Adipose tissue (tissue), 3 donors: ENCODE results near the gene TNS1. TPM values are rescaled to one million over a fixed set of nuclear protein-coding genes. Genes with fewer than 3 reads are reported as not detected.

Experiments used
- H3K27ac ChIP-seq: one replicate; pipeline ENCODE4 v1.5.1; 2013; ENCODE audit warnings: low read depth, low read length
- WGBS, 3 donors: extraction: QIAGEN DNeasy Blood & Tissue Kit; methylation state at CpG; one replicate each; pipeline ENCODE4 v1.1.7; 2013; 5-methylcytosine and 5-hydroxymethylcytosine counted together
- polyA plus RNA-seq, 3 donors: library from polyadenylated mRNA; stranded (reverse); fragments of 200-250 nt; gene quantifications; one replicate each; pipeline ENCODE4 v1.2.3, GENCODE V29; 2013
- donor health status: healthy with polysubstance abuse.
- donor health status: Bipolar disorder and iron deficiency.
- donor health status: healthy.

TNS1 gene
- polyA plus RNA-seq, 3 donors: 39.8 to 245 (median 171) TPM

DNA sequence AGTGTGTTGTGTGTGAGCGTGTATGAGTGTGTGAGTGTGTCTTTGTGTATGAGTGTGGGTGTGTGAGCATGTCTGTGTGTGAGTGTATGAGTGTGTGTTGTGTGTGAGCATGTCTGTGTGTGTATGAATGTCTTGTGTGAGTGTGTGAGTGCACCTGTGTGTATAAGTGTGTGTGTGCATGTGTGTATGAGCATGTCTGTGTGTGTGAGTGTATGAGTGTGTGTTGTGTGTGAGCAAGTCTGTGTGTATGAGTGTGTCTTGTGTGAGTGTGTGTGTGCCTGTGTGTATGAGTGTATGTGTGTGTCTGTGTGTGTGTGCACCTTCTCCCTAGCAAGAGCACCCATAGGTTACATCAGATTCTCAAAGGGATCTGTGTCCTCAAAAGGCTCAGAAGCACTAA lies 28.5 kb upstream of the TNS1 start:
- H3K27ac ChIP-seq: no peak overlapping the region
- WGBS, 3 donors: 96 to 100% (median 100%) methylated on average over 1 of the region's 1 CpG

GRCh38 chr2:218030409-218031195 lies 27.8 kb upstream of the TNS1 start:
- 88 to 93% (median 91%) methylated on average over 7 of the region's 7 CpGs for WGBS, 3 donors
- H3K27ac ChIP-seq: no peak overlapping the region

- 71 to 89% (median 72%) methylated on average over 17 of the region's 17 CpGs for WGBS, 3 donors
These were observed 26.9 kb upstream of the TNS1 start for GRCh38 chr2:218029366-218030360.

DNA sequence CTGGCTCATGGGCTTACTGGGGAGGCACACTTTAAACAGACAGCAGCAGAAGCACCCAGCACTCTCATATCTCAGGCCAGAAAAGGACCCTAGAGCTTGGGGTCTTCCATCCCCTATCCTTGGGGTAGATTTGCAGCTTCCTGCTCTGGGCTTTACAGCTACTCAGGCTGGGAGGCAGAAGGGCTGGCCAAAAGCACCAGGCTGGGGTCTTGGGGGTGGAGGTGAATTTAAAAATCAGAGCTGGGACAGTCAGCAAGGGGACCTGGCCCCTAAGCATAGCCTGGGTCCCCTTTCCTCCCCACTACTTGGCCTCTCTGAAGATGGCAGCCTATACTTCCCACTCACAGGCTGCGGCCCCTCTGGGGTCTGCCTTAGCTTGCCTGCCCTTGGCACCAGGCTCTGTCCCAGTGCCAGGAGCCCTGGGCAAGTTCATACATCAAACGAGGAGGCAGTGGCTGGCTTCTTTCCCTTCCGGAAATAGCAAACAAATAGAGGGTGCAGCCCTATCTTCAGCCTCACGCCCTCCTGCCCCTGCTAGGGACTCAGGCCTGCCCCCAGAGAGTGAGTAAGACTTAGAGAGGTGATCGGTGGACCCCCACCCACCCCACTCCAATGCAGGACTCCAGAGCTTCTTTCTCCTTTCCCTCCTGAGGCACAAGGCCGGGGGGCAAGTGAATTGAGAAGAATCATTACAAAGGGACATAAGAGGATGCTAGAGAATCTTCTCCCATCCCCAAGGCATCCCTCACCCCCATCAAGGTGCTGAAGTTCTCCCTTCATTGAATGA lies 26.0 kb upstream of the TNS1 start:
- no peak overlapping the region for H3K27ac ChIP-seq
- 36 to 71% (median 68%) methylated on average over 5 to 6 of the region's 6 CpGs for WGBS, 3 donors

More at GRCh38 chr2:218029366-218030360, 26.9 kb upstream of the TNS1 start:
- H3K27ac ChIP-seq: no peak overlapping the region

- 83 to 96% (median 86%) methylated on average over 2 of the region's 2 CpGs for WGBS, 3 donors
- H3K27ac ChIP-seq: no peak overlapping the region
These were observed 25.3 kb upstream of the TNS1 start for GRCh38 chr2:218028189-218028495.

- H3K27ac ChIP-seq: no peak overlapping the region
- WGBS, 3 donors: 93 to 96% (median 93%) methylated on average over 6 of the region's 6 CpGs
These were observed 24.8 kb upstream of the TNS1 start for GRCh38 chr2:218027426-218028188.

GRCh38 chr2:218026676-218027425 lies 24.1 kb upstream of the TNS1 start:
- WGBS, 3 donors: 58 to 83% (median 81%) methylated on average over 17 of the region's 17 CpGs
- no peak overlapping the region for H3K27ac ChIP-seq

GRCh38 chr2:218026244-218026643 lies 23.4 kb upstream of the TNS1 start:
- 93 to 95% (median 93%) methylated on average over 7 of the region's 7 CpGs for WGBS, 3 donors
- H3K27ac ChIP-seq: no peak overlapping the region

- H3K27ac ChIP-seq: no peak overlapping the region
- 84 to 94% (median 88%) methylated on average over 2 of the region's 2 CpGs for WGBS, 3 donors
These were observed 22.1 kb upstream of the TNS1 start for GRCh38 chr2:218024871-218025270.

GRCh38 chr2:218024336-218024735 lies 21.5 kb upstream of the TNS1 start:
- 63 to 82% (median 81%) methylated on average over 2 of the region's 2 CpGs for WGBS, 3 donors
- no peak overlapping the region for H3K27ac ChIP-seq

GRCh38 chr2:218023636-218024035 lies 20.8 kb upstream of the TNS1 start:
- H3K27ac ChIP-seq: no peak overlapping the region
- WGBS, 3 donors: 70 to 79% (median 76%) methylated on average over 3 of the region's 3 CpGs

GRCh38 chr2:218022851-218023530 lies 20.2 kb upstream of the TNS1 start:
- 90 to 93% (median 91%) methylated on average over 7 of the region's 7 CpGs for WGBS, 3 donors
- H3K27ac ChIP-seq: no peak overlapping the region

DNA sequence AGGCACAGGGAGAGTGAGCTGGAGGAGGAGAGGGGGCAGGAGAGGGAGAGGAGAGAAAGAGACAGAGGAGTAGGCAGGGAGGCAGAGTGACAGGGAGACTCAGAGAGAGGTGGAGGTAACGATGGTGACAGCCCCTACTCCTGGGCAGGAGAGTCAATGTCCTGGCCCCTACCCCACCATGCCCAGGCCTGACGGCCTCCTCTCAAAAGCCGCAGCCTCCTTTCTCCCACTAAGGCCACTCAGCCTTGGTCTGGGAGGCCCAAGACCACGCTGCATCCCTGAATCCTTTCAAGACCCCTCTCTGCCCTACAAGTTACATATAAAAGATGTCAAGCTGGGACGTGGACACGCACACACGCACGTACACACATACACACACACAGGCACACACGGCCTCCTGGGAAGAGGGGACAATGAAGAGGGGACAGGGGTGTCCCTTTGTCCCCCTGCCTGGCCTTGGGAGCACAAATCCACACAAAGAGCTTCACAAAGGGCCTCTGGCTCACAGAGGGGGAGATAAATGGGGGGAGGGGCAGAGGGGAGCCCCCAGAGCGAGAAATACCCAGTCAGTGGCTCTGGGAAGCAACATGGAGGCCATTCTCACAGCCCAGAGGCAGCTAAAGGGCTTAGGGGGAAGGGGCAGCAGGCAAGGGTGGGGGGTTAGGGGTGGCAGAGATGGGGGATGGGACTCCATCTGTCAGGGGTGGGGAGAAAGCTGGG lies 19.5 kb upstream of the TNS1 start:
- WGBS, 3 donors: 91 to 98% (median 93%) methylated on average over 10 of the region's 10 CpGs
- no peak overlapping the region for H3K27ac ChIP-seq

GRCh38 chr2:218021536-218022071 lies 18.8 kb upstream of the TNS1 start:
- no peak overlapping the region for H3K27ac ChIP-seq
- WGBS, 3 donors: 74 to 89% (median 77%) methylated on average over 12 of the region's 12 CpGs

- WGBS, 3 donors: 86 to 89% (median 87%) methylated on average over 6 of the region's 6 CpGs
- H3K27ac ChIP-seq: no peak overlapping the region
These were observed 18.3 kb upstream of the TNS1 start for GRCh38 chr2:218020966-218021535.

GRCh38 chr2:218020281-218020680 lies 17.5 kb upstream of the TNS1 start:
- WGBS, 3 donors: 87 to 95% (median 91%) methylated on average over 5 of the region's 5 CpGs
- H3K27ac ChIP-seq: no peak overlapping the region
